Measurements from ENCODE around the gene NAA16.

The NAA16 gene

DNA sequence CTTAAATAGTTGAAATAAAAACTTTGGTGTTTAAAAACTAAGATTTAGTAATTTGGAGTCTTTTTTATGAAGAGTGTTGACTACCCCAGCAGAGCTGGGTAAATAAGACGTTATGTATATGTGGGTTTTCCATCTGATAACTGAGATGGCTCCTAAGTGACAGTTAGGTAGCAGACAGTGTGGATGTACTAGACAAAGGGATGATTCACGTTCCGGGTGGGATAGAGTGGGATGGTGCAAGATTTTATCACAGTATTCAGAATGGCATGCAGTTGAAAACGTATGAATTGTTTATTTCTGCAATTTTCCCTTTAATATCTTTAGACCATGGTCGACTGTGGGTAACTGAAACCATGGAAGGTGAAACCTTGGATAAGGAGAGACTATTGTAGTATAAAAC lies 50.4 kb downstream of the NAA16 start:
- DNase-seq: no peak

- no peak for DNase-seq
Measured at GRCh38 chr13:41364043-41364442, 53.0 kb downstream of the NAA16 start.

DNA sequence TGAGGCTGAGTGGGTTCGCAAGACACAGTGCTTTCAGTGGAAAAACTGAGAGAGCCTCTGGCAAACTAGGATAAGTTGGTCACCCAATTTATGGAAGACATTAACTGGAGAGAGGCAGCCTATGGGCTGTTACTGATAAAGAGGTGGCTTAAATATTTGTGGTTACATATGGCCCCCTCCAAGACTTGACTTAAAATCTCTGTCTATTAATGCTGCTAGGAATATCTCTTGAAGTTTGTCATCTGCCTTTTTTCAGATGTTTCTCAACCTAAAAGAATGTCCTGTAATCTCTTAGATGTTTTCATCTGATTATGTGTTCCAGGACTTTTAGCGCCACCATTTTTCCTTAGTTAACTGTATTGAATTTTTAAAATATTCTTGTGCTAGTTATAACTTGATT lies 54.6 kb downstream of the NAA16 start:
- no peak for DNase-seq

- no peak for DNase-seq
Measured at GRCh38 chr13:41370736-41371135, 59.7 kb downstream of the NAA16 start.

GRCh38 chr13:41377446-41377845 lies 66.4 kb downstream of the NAA16 start:
- no peak for DNase-seq

GRCh38 chr13:41382431-41382830 lies 71.4 kb downstream of the NAA16 start:
- DNase-seq: no peak

DNA sequence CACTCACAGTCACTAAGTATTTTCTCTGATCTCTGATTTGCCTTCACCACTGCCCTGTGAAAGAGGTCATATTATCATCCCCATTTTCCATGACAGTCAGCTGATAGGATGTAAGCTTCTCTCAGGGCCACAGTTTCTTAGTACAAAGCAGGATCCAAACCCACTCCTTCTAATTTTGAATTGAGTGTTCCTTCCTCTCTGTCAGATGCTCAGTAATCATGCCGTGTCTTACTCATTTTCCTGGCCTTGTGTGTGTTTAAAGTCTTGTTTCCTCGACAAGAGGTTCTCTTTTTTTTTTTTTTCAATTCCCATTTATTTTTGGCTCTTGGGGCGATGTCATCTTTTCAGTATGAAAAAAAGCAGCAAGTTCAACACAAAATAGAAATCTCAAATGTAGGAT lies 72.3 kb downstream of the NAA16 start:
- DNase-seq: no peak

- no peak for DNase-seq
Measured at GRCh38 chr13:41384749-41385503, 73.9 kb downstream of the NAA16 start.

DNA sequence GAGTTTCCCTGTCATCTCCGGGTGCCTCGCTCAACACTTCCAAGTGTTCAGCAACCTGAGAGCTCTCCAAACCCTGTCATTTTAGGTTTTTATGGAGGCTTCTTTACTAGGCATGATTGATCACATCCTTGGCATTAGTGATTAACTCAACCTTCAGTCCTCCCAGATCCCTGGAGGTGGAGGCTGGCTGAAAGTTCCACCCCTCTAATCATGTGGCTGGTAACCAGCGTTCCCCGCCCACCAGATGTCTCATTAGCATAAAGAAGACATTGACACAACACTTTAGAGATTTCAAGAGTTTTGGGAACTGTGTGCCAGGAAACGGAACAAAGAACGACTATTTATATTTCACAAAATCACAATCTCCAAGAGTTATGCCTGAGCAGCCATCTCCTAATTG lies 75.1 kb downstream of the NAA16 start:
- DNase-seq: no peak

GRCh38 chr13:41387576-41387975 lies 76.5 kb downstream of the NAA16 start:
- no peak for DNase-seq

DNA sequence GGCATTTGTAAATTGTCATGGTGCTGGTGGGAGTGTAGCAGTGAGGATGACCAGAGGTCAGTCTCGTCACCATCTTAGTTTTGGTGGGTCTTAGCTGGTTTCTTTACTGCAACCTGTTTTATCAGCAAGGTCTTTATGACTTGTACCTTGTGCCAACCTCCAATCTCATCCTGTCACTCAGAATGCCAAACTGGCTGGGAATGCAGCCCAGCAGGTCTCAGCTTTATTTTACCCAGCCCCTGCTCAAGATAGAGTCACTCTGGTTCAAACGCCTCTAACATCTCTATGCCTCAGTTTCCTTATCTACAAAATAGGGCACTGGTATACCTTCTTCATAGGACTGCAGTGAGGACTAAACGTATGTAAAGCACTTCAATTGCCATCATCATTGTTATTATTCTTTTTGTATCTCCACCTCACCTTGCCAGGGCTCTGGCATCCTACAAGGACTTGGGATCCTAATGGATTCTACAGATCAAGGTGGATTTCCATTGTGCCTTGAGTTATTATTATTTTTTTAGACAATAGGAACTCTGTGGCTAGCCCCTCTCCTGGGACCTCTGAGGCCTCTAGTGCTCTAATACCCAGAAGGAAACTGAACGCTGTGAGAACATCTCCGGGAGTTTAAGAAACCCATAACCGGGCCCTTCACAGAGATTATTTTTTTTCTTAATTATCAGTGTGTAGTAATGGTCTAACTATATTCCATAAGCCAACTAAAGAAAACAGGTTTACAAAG lies 77.2 kb downstream of the NAA16 start:
- no peak for DNase-seq

DNA sequence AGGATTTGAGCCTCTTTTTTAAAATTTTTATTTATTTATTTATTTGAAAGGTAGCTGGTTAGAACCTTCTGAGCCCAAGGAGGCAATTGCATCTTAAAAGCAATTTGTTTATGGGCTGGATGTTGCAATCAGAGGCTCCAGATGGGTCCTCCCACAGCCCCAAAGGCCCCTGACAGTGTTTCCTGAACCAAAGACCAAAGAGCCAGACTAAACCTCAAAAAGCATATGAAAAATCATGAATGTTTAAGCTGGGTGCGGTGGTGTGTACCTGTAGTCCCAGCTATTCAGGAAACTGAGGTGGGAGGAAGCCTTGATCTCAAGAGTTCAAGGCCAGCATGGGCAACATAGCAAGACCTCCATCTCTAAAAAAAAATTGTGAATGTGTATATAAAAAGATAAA lies 78.5 kb downstream of the NAA16 start:
- DNase-seq: no peak

DNA sequence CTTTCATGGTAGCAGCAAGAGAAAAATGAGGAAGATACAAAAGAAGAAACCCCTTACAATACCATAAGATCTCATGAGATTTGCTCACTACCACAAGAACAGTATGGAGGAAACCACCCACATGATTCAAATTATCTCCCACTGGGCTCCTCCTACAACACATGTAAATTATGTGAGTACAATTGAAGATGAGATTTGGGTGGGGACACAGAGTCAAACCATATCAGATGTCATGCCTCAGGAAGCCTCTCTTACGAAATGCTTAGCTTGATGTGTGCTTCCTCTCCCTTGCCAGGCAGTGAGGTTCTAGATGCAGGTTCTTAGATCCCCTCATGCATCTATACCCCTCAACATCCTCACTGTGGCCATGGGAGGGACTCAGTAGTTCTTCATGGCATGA lies 83.1 kb downstream of the NAA16 start:
- no peak for DNase-seq

- no peak for DNase-seq
Measured at GRCh38 chr13:41398494-41399170, 87.6 kb downstream of the NAA16 start.

DNA sequence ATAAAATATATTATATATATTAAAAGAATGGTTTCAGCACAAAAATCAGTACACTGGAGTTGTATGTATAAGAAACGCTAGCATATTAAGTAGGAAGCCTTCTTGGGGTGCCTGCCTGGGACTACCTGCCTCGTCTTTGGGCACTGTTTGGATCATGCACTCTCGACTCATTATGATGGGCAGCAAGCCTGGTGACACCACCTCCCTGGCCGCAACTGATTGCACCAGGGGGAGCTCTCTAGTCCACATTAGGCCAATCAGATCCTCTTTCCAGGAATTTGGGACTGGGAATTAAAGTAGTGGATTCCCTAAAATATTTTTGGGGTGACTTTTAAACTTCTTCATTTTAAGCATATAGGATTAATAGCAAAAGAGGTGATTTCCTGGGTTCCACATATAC lies 90.3 kb downstream of the NAA16 start:
- no peak for DNase-seq

DNA sequence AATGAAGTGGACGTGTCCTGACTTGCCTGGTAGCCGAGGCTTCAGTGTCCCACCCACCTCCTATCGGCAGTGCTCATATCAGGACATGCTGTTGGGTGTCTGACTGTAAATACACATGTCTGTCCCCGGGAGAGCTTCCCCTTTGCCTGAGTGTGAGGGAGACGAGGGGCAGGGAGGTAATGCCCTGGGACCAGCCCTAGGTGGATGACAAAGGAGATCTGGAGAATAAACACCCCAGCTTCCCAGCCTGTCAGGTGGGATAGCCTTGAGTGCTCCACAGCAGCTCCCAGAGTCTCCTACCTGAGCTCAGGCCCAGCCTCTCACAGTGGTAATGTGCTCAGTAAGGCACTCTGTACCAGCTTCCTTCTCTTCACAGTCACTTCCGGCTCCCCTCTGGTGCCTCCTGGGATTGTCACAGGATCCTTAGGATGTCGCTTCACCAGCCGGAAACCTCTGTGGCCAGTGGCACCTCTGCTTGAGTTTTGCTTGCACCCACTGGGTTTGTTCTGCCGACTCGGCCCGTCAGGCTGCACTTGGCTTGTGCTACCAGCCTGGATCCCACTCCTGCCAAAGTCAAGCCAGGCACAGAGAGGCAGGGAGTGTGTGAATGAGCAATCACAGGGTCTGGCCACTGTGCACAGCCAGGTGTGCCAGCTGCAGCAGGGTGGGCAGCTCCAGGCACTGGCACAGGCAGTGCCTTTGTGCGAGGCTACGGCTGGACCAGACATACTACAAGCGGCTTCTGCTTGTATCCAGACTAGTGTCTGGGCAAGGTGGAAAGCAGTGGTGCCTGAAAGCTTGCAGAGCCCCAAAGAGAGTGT lies 91.8 kb downstream of the NAA16 start:
- no peak for DNase-seq

GRCh38 chr13:41403983-41404382 lies 92.9 kb downstream of the NAA16 start:
- DNase-seq: no peak

DNA sequence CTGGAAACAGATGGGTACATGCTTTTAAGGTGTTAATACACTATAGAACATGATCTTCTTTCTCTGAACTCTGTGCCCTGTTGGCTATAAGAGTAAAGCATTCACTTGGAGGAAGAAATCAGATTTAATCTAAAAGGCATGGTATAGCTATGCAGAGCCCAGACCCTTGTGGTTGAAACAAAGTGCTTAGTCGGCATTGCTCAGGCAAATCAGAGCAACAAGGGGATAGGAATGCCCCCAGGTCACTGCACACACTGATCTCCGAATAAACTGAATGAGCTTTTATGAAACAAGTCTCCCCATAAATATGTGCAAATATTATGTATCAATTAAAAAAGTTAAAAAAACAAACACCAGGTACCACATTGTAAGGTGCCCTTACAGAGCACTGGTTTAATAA lies 94.3 kb downstream of the NAA16 start:
- no peak for DNase-seq

GRCh38 chr13:41407380-41407779 lies 96.3 kb downstream of the NAA16 start:
- no peak for DNase-seq

DNA sequence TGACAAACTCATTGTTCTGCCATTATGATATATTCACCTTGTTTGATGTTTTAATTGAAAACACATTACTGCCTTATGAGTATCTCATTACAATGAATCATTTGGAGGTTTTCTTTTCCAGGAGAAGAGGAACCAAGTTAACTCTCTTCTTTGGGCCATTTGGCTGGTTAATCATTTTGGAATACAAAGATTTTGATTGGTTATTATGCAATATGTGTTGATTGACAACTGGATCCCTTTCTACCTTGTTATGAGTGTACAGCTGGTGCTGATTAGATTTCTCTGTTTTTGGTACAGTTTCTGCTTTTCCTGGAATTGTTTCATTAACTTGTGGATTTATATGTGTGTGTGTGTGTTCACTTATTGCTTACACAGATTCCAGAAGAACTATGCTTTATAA lies 97.1 kb downstream of the NAA16 start:
- no peak for DNase-seq

DNA sequence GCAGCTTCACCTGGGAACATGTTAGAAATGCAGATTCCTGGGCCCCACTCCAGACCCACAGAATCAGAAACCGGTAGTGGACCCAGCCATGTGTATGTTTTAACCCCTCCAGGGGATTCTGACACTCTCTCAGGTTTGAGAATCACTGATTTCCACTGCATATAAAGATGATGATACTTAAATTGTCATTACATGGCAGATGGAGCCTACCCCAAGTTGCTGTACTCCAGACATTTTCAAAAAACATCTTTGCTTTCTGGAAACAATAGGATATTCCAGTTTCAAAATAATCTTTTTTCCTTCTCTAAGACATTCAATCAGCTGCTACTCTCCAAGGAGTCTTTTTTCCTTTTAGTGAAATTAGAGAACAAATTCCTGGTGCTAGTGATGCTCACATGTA lies 97.7 kb downstream of the NAA16 start:
- DNase-seq: no peak

- no peak for DNase-seq
Measured at GRCh38 chr13:41409611-41410010, 98.5 kb downstream of the NAA16 start.

GRCh38 chr13:41411060-41411459 lies 100.0 kb downstream of the NAA16 start:
- no peak for DNase-seq

All from NCI-H1092 (cell line).